HepG2 (cell line): ENCODE data around the gene ATRAID. TPM values are rescaled to one million over a fixed set of nuclear protein-coding genes. Genes with fewer than 3 reads are reported as not detected.

ENCODE experiments used
- ELF1 ChIP-seq: sonication (generic); formaldehyde crosslinking; IDR thresholded peaks from 2 replicates; pipeline ENCODE4 v1.4.0; 2020; ENCODE audit warnings: missing genetic modification reagents
- ETV6 ChIP-seq: sonication (generic); formaldehyde crosslinking; conservative IDR thresholded peaks from 2 replicates; pipeline ENCODE4 v1.4.0; 2020; ENCODE audit warnings: missing genetic modification reagents
- SUZ12 ChIP-seq: fragments of 150-350 bp; IDR thresholded peaks from 2 replicates; pipeline ENCODE4 v1.6.1; 2014; ENCODE audit warnings: low read depth, low read length
- TEAD3 ChIP-seq: optimal IDR thresholded peaks from 2 replicates; pipeline ENCODE3; 2016; ENCODE audit warnings: borderline replicate concordance
- ZNF160 ChIP-seq: sonication (generic); formaldehyde crosslinking; IDR thresholded peaks from 2 replicates; pipeline ENCODE4 v1.8.0; 2022; ENCODE audit warnings: mild to moderate bottlenecking, inconsistent platforms, missing genetic modification reagents
- ZNF296 ChIP-seq: sonication (generic); formaldehyde crosslinking; conservative IDR thresholded peaks from 2 replicates; pipeline ENCODE4 v1.5.0; 2020; ENCODE audit warnings: mild to moderate bottlenecking, missing genetic modification reagents
- ZNF543 ChIP-seq: sonication (generic); formaldehyde crosslinking; IDR thresholded peaks from 2 replicates; pipeline ENCODE4 v1.4.0; 2020; ENCODE audit warnings: mild to moderate bottlenecking, missing genetic modification reagents
- ZNF780A ChIP-seq: sonication (generic); formaldehyde crosslinking; IDR thresholded peaks from 2 replicates; pipeline ENCODE4 v1.8.0; 2022; ENCODE audit warnings: mild to moderate bottlenecking, missing genetic modification reagents, moderate library complexity
- ZNF839 ChIP-seq: sonication (generic); formaldehyde crosslinking; IDR thresholded peaks from 2 replicates; pipeline ENCODE4 v1.4.0; 2020; ENCODE audit warnings: missing genetic modification reagents, mild to moderate bottlenecking, borderline replicate concordance
- polyA plus RNA-seq, 8 experiments: library from polyadenylated mRNA; depleted of rRNA in 3 of 8; stranded (reverse) in 7 of 8; unstranded in 1 of 8; fragments of >200 nt; fragmentation: Illumina TruSeq in 4 of 8; extraction: Trizol in 4 of 8; gene quantifications; 2 replicates each; pipeline versions ENCODE4 v1.2.1 to v1.2.3, GENCODE V29; 2011 to 2016; ENCODE audit warnings: low read depth in 4 of 8, missing spikeins in 1 of 8, mixed read lengths in 1 of 8; ENCODE audit not compliant: insufficient read depth in 1 of 8
- total RNA-seq, 5 experiments: library from RNA; depleted of rRNA; stranded (reverse); fragments of >200 nt; fragmentation: Illumina TruSeq; extraction: Trizol; gene quantifications; 2 replicates each; pipeline ENCODE4 v1.2.3, GENCODE V29; 2016; ENCODE audit warnings: low read depth in 1 of 5
- TF ChIP-seq, protein P1 (sequence below): sonication (generic); formaldehyde crosslinking; IDR thresholded peaks from 2 replicates; pipeline ENCODE4 v1.5.1; 2020; ENCODE audit warnings: missing genetic modification reagents, mild to moderate bottlenecking, borderline replicate concordance
- TF ChIP-seq, protein P2 (sequence below): sonication (generic); formaldehyde crosslinking; IDR thresholded peaks from 2 replicates; pipeline ENCODE4 v1.9.0; 2021; ENCODE audit warnings: missing genetic modification reagents, borderline replicate concordance
- TF ChIP-seq, protein P3 (sequence below): sonication (generic); formaldehyde crosslinking; IDR thresholded peaks from 2 replicates; pipeline ENCODE4 v1.4.0; 2020; ENCODE audit warnings: missing genetic modification reagents
- TF ChIP-seq, protein P4 (sequence below): sonication (generic); formaldehyde crosslinking; IDR thresholded peaks from 2 replicates; pipeline ENCODE4 v1.4.0; 2020; ENCODE audit warnings: mild to moderate bottlenecking, missing genetic modification reagents
- TF ChIP-seq, protein P5 (sequence below): sonication (generic); formaldehyde crosslinking; IDR thresholded peaks from 2 replicates; pipeline ENCODE4 v1.8.0; 2022; ENCODE audit warnings: low read depth, missing genetic modification reagents
- TF ChIP-seq, protein P6 (sequence below): sonication (generic); formaldehyde crosslinking; IDR thresholded peaks from 2 replicates; pipeline ENCODE4 v1.5.0; 2020; ENCODE audit warnings: missing genetic modification reagents
- TF ChIP-seq, protein P7 (sequence below): sonication (generic); formaldehyde crosslinking; IDR thresholded peaks from 2 replicates; pipeline ENCODE4 v1.5.0; 2020; ENCODE audit warnings: mild to moderate bottlenecking, low read depth, missing genetic modification reagents, borderline replicate concordance

Gene ATRAID
- total and polyA plus RNA-seq, 2 of the 13 experiments (the other 11 are each of a cell fraction or from before 2014, with no cell fraction given) = 207 to 382 TPM

DNA sequence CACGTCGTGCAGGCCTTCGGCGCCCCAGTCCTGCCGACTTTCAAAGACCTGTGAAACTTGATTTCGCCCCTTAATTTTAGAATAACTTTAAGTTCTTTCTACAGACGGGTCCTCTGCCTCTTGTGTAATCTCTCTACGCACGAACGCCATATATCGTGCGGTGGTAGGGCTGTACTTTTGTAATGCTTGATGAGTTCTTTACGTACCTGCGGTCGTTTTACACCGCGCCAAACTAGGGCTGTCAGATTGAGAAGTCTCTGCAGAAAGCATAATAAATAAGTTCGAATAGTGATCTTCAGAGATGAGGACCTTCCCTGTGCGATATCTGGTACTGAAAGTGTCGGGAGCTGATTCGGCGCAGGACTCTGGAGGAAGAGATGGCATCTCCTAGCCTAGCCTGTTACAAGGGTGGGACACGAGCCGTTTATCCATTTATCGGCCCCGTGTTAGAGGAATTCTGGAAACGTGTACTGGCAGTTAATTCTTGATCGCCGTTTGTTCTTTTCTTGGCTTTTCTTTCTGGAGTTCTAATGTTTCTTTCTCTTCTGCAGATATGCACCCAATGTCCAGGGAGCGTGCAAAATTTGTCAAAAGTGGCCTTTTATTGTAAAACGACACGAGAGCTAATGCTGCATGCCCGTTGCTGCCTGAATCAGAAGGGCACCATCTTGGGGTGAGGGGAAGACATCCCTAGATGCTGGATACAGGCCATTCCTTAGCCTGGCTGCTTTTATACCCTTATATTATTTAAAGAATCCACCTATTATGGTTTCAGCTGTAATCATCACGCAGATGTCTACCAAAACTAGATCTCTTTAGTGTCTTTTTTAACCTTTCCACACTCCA, 1.0 kb downstream of the ATRAID start (continued):
- TF ChIP-seq, protein P1, sequence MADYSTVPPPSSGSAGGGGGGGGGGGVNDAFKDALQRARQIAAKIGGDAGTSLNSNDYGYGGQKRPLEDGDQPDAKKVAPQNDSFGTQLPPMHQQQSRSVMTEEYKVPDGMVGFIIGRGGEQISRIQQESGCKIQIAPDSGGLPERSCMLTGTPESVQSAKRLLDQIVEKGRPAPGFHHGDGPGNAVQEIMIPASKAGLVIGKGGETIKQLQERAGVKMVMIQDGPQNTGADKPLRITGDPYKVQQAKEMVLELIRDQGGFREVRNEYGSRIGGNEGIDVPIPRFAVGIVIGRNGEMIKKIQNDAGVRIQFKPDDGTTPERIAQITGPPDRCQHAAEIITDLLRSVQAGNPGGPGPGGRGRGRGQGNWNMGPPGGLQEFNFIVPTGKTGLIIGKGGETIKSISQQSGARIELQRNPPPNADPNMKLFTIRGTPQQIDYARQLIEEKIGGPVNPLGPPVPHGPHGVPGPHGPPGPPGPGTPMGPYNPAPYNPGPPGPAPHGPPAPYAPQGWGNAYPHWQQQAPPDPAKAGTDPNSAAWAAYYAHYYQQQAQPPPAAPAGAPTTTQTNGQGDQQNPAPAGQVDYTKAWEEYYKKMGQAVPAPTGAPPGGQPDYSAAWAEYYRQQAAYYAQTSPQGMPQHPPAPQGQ = no peak
- TF ChIP-seq, protein P2, sequence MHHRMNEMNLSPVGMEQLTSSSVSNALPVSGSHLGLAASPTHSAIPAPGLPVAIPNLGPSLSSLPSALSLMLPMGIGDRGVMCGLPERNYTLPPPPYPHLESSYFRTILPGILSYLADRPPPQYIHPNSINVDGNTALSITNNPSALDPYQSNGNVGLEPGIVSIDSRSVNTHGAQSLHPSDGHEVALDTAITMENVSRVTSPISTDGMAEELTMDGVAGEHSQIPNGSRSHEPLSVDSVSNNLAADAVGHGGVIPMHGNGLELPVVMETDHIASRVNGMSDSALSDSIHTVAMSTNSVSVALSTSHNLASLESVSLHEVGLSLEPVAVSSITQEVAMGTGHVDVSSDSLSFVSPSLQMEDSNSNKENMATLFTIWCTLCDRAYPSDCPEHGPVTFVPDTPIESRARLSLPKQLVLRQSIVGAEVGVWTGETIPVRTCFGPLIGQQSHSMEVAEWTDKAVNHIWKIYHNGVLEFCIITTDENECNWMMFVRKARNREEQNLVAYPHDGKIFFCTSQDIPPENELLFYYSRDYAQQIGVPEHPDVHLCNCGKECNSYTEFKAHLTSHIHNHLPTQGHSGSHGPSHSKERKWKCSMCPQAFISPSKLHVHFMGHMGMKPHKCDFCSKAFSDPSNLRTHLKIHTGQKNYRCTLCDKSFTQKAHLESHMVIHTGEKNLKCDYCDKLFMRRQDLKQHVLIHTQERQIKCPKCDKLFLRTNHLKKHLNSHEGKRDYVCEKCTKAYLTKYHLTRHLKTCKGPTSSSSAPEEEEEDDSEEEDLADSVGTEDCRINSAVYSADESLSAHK (CRISPR knock-in tag) = no peak
- TF ChIP-seq, protein P3, sequence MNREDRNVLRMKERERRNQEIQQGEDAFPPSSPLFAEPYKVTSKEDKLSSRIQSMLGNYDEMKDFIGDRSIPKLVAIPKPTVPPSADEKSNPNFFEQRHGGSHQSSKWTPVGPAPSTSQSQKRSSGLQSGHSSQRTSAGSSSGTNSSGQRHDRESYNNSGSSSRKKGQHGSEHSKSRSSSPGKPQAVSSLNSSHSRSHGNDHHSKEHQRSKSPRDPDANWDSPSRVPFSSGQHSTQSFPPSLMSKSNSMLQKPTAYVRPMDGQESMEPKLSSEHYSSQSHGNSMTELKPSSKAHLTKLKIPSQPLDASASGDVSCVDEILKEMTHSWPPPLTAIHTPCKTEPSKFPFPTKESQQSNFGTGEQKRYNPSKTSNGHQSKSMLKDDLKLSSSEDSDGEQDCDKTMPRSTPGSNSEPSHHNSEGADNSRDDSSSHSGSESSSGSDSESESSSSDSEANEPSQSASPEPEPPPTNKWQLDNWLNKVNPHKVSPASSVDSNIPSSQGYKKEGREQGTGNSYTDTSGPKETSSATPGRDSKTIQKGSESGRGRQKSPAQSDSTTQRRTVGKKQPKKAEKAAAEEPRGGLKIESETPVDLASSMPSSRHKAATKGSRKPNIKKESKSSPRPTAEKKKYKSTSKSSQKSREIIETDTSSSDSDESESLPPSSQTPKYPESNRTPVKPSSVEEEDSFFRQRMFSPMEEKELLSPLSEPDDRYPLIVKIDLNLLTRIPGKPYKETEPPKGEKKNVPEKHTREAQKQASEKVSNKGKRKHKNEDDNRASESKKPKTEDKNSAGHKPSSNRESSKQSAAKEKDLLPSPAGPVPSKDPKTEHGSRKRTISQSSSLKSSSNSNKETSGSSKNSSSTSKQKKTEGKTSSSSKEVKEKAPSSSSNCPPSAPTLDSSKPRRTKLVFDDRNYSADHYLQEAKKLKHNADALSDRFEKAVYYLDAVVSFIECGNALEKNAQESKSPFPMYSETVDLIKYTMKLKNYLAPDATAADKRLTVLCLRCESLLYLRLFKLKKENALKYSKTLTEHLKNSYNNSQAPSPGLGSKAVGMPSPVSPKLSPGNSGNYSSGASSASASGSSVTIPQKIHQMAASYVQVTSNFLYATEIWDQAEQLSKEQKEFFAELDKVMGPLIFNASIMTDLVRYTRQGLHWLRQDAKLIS = no peak
- TF ChIP-seq, protein P4, sequence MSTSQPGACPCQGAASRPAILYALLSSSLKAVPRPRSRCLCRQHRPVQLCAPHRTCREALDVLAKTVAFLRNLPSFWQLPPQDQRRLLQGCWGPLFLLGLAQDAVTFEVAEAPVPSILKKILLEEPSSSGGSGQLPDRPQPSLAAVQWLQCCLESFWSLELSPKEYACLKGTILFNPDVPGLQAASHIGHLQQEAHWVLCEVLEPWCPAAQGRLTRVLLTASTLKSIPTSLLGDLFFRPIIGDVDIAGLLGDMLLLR (CRISPR knock-in tag) = 0 out of 2 replicates have a peak, but pooled peaks have one; percentile 19
- TF ChIP-seq SUZ12 (no peak), TEAD3 (CRISPR knock-in tag) (no peak), ZNF780A (CRISPR knock-in tag) (no peak), ZNF543 (CRISPR knock-in tag) (no peak), ZNF296 (no peak; the same call in 1 of the 2 replicates), ELF1 (CRISPR knock-in tag) (no peak), ZNF160 (CRISPR knock-in tag) (no peak), ETV6 (CRISPR knock-in tag) (no peak), ZNF839 (no peak)
- TF ChIP-seq, protein P5, sequence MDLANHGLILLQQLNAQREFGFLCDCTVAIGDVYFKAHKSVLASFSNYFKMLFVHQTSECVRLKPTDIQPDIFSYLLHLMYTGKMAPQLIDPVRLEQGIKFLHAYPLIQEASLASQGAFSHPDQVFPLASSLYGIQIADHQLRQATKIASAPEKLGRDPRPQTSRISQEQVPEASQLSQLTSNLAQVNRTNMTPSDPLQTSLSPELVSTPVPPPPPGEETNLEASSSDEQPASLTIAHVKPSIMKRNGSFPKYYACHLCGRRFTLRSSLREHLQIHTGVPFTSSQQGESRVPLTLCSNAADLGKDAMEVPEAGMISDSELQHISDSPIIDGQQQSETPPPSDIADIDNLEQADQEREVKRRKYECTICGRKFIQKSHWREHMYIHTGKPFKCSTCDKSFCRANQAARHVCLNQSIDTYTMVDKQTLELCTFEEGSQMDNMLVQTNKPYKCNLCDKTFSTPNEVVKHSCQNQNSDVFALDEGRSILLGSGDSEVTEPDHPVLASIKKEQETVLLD (CRISPR knock-in tag) = no peak
- TF ChIP-seq, protein P6, sequence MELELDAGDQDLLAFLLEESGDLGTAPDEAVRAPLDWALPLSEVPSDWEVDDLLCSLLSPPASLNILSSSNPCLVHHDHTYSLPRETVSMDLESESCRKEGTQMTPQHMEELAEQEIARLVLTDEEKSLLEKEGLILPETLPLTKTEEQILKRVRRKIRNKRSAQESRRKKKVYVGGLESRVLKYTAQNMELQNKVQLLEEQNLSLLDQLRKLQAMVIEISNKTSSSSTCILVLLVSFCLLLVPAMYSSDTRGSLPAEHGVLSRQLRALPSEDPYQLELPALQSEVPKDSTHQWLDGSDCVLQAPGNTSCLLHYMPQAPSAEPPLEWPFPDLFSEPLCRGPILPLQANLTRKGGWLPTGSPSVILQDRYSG (CRISPR knock-in tag) = peak; percentile 52; the same call in 1 of the 2 replicates
- TF ChIP-seq, protein P7, sequence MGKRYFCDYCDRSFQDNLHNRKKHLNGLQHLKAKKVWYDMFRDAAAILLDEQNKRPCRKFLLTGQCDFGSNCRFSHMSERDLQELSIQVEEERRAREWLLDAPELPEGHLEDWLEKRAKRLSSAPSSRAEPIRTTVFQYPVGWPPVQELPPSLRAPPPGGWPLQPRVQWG (CRISPR knock-in tag) = no peak
